ENCODE measurements around the gene P2RY6.

DNA sequence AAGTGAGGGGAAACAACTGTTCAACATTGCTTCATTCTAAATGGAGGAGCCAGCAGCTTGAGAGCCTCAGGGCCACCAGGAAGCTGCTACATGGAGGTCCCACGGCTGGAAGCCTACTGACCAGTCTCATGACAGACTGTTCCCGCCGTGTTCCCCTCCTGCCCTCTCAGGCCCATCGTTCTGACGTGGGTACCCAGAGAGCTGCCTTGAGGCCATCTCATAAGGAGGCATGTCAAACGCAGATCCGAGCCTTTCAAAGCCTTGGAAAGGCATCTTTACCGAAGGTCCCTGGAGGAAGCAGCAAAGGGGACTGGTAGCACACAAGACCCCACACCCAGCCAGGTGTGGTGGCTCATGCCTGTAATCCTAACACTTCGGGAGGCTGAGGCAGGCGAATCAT lies 27.6 kb downstream of the P2RY6 start:
- TF ChIP-seq, protein P1, sequence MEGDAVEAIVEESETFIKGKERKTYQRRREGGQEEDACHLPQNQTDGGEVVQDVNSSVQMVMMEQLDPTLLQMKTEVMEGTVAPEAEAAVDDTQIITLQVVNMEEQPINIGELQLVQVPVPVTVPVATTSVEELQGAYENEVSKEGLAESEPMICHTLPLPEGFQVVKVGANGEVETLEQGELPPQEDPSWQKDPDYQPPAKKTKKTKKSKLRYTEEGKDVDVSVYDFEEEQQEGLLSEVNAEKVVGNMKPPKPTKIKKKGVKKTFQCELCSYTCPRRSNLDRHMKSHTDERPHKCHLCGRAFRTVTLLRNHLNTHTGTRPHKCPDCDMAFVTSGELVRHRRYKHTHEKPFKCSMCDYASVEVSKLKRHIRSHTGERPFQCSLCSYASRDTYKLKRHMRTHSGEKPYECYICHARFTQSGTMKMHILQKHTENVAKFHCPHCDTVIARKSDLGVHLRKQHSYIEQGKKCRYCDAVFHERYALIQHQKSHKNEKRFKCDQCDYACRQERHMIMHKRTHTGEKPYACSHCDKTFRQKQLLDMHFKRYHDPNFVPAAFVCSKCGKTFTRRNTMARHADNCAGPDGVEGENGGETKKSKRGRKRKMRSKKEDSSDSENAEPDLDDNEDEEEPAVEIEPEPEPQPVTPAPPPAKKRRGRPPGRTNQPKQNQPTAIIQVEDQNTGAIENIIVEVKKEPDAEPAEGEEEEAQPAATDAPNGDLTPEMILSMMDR (conservative IDR thresholded peaks at IDR 0.05; ENCODE audit: low read length) = no peak
- no peak for TF ChIP-seq EZH2phosphoT487 (IDR thresholded peaks at IDR 0.05; ENCODE audit: borderline replicate concordance, low read depth, low read length)
